Spinal cord (tissue), 10 donors: ENCODE measurements around the gene SEC14L1. TPM values are rescaled to one million over a fixed set of nuclear protein-coding genes. Genes with fewer than 3 reads are reported as not detected.

Experiments used
- DNase-seq, 6 donors: peaks; one replicate each; pipeline versions ENCODE4 v3.0.0 to v3.0.0-alpha.2; 2013 to 2015; ENCODE audit warnings: low spot score in 6 of 6, low read depth in 4 of 6
- H3K27ac ChIP-seq: one replicate; pipeline ENCODE4 v1.5.1; 2013; ENCODE audit warnings: low read depth, low read length, control low read depth
- H3K27me3 ChIP-seq: one replicate; pipeline ENCODE4 v1.6.1; 2013; ENCODE audit warnings: low read length; ENCODE audit not compliant: control insufficient read depth, insufficient read depth
- H3K36me3 ChIP-seq: one replicate; pipeline ENCODE4 v1.6.1; 2013; ENCODE audit warnings: low read length; ENCODE audit not compliant: control insufficient read depth, insufficient read depth
- H3K4me1 ChIP-seq: one replicate; pipeline ENCODE4 v1.6.1; 2013; ENCODE audit warnings: low read length; ENCODE audit not compliant: control insufficient read depth, insufficient read depth
- H3K4me3 ChIP-seq: one replicate; pipeline ENCODE4 v1.5.1; 2013; ENCODE audit warnings: low read depth, low read length, control low read depth
- H3K9me3 ChIP-seq: one replicate; pipeline ENCODE4 v1.6.1; 2013; ENCODE audit warnings: low read length; ENCODE audit not compliant: control insufficient read depth, insufficient read depth
- WGBS: methylation state at CpG from one replicate; pipeline ENCODE4 v1.1.5; 2013; ENCODE audit warnings: missing lambda C conversion rate; ENCODE audit not compliant: insufficient coverage; 5-methylcytosine and 5-hydroxymethylcytosine counted together
- long read RNA-seq, 4 donors: transcript quantifications; one replicate each; lab custom pipeline, GENCODE V29; 2026
- polyA plus RNA-seq, 2 donors: library from polyadenylated mRNA; unstranded; fragments of 120-200 nt; gene quantifications; one replicate each; pipeline ENCODE4 v1.2.1, GENCODE V29; 2013; ENCODE audit not compliant: insufficient read length in 2 of 2
- total RNA-seq, 2 donors: library from RNA; depleted of rRNA in 1 of 2; stranded (reverse); fragments of 120-200 nt in 1 of 2; fragments of >200 nt in 1 of 2; gene quantifications; one replicate each; pipeline versions ENCODE4 v1.2.3 to v1.2.4, GENCODE V29; 2013 to 2014
- donor health status: healthy.

SEC14L1 gene
- total RNA-seq (10 to 100 TPM; 42.2 to 67.2 TPM), polyA plus RNA-seq (10 to 100 TPM; 71.0 to 81.9 TPM)
- long read RNA-seq, donor 1, full-length matches to known transcripts = 4 of 38 reads
- long read RNA-seq, donor 1, partial matches to known transcripts = 34 of 38 reads
- long read RNA-seq, donor 1, other reads (novel, unspliced or antisense) = 0 of 38 reads
- long read RNA-seq, donor 2, full-length matches to known transcripts = 7 of 7 reads
- long read RNA-seq, donor 2, partial matches to known transcripts = 0 of 7 reads
- long read RNA-seq, donor 2, other reads (novel, unspliced or antisense) = 0 of 7 reads
- long read RNA-seq, donor 3, full-length matches to known transcripts = 4 of 9 reads
- long read RNA-seq, donor 3, partial matches to known transcripts = 5 of 9 reads
- long read RNA-seq, donor 3, other reads (novel, unspliced or antisense) = 0 of 9 reads
- long read RNA-seq, donor 4, full-length matches to known transcripts = 7 of 7 reads
- long read RNA-seq, donor 4, partial matches to known transcripts = 0 of 7 reads
- long read RNA-seq, donor 4, other reads (novel, unspliced or antisense) = 0 of 7 reads

DNA sequence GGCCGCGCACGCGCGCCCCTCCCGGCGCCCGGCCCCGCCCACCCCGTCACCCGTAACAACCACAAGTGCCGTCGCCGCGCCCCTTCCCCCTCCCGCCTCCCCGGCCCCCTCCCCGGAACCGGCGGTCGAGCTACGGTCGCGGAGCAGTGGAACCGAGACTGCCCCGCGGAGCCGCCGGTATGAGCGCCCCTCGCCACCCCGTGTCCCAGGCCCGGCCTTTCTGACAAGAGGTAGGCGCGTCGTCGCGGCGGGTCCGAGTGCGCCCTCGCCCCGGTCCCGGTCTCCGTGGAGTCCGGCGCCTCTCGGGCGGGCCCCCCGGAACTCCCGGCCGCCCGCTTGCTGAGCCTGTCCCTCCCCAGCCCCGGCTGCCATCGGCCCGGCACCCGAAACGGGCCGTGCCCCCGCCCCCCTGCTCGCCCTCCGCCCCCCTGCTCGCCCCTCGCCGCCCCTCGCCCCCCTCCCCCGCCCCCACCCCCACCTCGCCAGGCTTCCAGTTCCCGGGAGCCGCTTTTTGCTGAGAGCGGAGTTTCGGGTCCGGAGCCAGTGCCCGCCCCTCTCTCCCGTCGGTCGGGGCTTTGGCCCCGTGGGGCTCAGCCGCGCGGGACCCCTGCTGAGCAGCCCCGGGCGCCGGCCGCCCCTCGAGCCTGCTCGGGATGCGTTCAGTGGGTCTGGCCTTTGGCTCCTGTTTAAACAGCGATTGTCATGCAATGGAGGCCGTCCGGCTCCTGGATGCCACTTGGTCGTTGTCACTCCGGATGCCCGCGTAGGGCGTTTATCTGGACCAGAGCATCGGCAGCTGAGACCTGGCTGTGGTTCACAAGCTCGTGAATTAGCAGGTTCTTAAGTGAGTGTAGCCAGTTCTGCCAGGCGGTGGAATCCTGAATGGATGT, at the start of gene SEC14L1:
TSS of gene SEC14L1 (plus strand) at position 92 of the 890 bp plus-strand sequence. CDS start 2,628 bp downstream, outside the sequence.
- no peaks in the 10 kb centered on the region for H3K27me3 ChIP-seq
- H3K9me3 ChIP-seq = peaks cover 1% of the 10 kb centered on the region
- peak within 1 kb of the TSS; percentile 70 for H3K4me3 ChIP-seq
- H3K27ac ChIP-seq = peak within 1 kb of the TSS; percentile 92
- DNase-seq = peak in 2 of 6 donors; percentile 64 to 78
- peaks cover 21% of the 10 kb centered on the region for H3K4me1 ChIP-seq
- WGBS = 0% methylated on average over 72 of the region's 99 CpGs
- peaks cover 13% of the 10 kb centered on the region for H3K36me3 ChIP-seq

DNA sequence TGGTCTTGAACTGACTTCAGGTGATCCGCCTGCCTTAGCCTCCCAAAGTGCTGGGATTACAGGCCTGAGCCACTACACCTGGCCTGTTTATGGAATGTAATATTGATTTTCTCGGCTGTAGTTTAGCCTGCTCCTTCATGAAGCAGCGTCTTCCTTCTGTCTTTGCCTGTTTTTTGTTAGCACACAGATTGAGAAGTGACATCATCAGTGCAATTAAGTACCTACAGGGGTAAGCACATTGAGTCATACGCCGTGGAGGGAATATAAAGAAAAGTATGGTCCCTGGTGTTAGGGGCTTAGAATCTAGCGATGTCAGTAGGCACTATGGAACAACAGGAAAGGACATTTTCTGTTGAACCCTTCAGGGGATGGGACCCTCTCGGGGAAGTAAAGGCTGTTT, 48.7 kb upstream of the SEC14L1 start:
- DNase-seq = no peak
- Histone ChIP-seq H3K27me3 (no peaks in the 10 kb centered on the region), H3K9me3 (no peaks in the 10 kb centered on the region), H3K4me3 (no peak overlapping the region), H3K27ac (no peak overlapping the region), H3K4me1 (peaks cover 24% of the 10 kb centered on the region), H3K36me3 (peaks cover 59% of the 10 kb centered on the region)
- WGBS = 92% methylated on average over 6 of the region's 7 CpGs

DNA sequence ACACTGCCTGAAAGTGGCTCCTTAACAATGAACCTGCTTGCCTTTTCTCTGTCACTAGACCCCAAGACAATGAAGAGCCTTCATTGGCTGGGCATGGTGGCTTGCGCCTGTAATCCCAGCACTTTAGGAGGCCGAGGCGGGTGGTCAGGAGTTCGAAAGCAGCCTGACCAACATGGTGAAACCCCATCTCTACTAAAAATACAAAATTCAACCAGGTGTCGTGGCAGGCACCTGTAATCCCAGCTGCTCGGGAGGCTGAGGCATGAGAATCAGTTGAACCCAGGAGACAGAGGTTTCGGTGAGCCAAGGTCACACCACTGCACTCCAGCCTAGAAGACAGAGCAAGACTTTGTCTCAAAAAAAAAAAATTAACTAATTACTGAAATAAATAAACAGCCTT, 45.3 kb upstream of the SEC14L1 start:
- Histone ChIP-seq H3K9me3 (no peaks in the 10 kb centered on the region), H3K4me3 (no peak overlapping the region), H3K36me3 (peaks cover 69% of the 10 kb centered on the region), H3K27ac (no peak overlapping the region), H3K27me3 (no peaks in the 10 kb centered on the region), H3K4me1 (peaks cover 13% of the 10 kb centered on the region)
- WGBS = 100% methylated on average over 4 of the region's 7 CpGs
- no peak for DNase-seq

DNA sequence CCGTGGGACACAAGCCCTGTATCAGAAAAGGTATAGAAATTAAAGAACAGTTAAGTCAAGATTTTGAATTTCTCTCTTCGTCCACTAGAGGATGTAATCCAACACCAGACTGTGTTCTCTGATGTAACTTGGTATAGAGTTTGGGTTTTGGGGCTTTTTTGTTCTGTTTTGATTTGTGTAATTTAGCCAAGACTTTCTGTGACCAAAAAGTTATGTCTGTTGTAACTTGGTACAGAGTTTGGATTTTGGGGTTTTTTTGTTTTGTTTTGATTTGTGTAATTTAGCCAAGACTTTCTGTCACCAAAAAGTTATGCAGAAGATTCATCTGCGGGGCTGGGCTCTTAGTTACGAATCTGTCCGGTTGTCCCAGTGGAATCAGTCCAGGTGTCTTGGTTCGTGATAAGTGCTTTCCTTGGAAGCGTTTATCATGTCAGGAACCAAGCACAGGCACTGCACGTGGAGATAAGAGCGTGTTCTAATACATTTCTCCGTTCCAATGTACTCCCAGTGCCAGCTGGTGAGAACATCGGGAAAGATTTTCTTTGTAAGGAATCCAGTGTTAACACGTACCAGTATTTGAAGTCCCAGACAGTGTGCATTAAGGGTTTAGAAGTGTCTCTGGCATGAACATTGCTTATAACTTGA, 44.1 kb upstream of the SEC14L1 start:
- H3K27ac ChIP-seq = no peak overlapping the region
- H3K9me3 ChIP-seq = no peaks in the 10 kb centered on the region
- H3K27me3 ChIP-seq = no peaks in the 10 kb centered on the region
- DNase-seq = peak in 2 of 6 donors; percentile 64 to 79
- peaks cover 6% of the 10 kb centered on the region for H3K4me1 ChIP-seq
- no peak overlapping the region for H3K4me3 ChIP-seq
- peaks cover 58% of the 10 kb centered on the region for H3K36me3 ChIP-seq
- 79% methylated on average over 10 of the region's 12 CpGs for WGBS

DNA sequence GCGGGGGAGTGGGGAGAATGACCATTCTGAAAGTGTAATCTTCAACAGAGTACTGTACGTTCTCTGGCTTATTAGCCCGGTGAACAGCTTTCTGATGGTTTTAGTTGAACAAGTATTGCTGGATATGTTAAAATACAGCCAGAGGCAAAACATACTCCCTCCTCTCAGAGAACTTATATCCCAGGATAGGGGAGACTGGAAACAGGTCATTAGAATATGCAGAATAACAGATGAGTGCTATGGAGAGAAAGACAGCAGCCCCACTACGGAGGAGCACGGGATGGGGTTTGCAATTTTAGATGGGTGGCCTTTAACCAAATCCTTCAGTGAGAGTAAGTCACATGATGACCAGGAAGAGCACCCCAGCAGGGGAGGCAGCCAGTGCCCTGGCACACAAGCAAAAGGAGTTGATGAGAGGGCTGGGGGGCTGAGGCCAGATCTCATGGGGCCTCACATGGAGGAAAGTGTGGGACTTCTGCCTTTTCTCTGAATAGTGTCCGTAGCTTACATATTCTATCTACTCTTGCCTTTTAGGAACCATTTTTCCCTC, 43.1 kb upstream of the SEC14L1 start:
- Histone ChIP-seq H3K4me3 (no peak overlapping the region), H3K36me3 (peaks cover 50% of the 10 kb centered on the region), H3K4me1 (peaks cover 6% of the 10 kb centered on the region), H3K27ac (no peak overlapping the region), H3K9me3 (no peaks in the 10 kb centered on the region), H3K27me3 (no peaks in the 10 kb centered on the region)
- no peak for DNase-seq
- 84% methylated on average over 3 of the region's 6 CpGs for WGBS

DNA sequence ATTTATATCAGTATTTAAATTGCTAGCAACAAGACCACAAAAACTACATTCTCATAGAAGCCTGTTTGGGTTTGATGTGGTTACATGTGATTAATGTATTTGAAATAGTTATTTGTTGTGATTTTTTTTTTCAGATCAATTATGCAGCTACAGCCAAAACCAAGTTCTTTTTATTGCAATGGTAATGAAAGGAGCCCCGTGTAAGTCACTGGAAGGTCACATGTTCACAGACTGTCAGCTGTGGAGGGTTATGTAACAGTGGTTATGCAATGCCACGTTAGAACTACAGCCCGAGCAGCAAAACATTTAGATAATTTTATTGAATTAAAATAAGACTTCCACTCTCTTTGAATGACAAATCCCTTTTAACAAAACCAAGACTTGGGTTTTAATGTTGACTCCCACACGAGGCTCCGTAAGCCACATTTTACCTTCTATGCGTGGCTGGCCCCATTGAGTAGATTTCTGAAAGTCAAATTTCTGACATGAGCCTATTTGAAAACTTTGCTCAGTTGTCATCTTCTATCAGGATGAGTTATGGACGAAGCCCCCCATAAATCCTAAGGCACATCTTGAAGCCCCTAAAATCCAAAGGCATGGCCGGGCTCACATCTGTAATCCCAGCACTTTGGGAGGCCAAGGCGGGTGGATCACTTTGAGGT, 41.8 kb upstream of the SEC14L1 start:
- Histone ChIP-seq H3K4me1 (peaks cover 6% of the 10 kb centered on the region), H3K4me3 (no peak overlapping the region), H3K27me3 (no peaks in the 10 kb centered on the region), H3K9me3 (no peaks in the 10 kb centered on the region), H3K36me3 (peaks cover 36% of the 10 kb centered on the region), H3K27ac (peak overlapping the region; percentile 29)
- no peak for DNase-seq
- WGBS = 97% methylated on average over 3 of the region's 9 CpGs

DNA sequence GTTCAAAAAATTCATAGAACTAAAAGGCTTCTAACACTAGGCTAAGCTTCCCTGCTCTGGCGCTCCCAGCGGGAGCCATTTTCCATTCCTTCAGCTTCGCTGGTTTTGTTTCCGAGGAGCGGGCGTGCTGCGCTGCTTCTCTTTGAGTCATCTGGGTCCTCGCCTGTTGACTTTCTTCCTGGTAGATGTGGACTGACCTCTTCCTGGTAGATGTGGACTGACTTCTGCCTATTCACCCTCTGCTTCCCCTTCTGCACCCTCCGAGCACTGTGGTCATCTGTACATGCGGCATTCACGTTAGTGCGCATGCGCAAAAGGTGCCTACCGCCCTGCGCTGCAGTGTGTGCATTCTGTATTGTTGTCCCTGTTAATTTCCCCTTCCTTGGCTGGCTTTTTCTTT, 40.8 kb upstream of the SEC14L1 start:
- H3K27ac ChIP-seq = no peak overlapping the region
- DNase-seq = peak in 1 of 6 donors; percentile 36
- 91% methylated on average over 13 of the region's 15 CpGs for WGBS
- no peak overlapping the region for H3K4me3 ChIP-seq
- H3K36me3 ChIP-seq = peaks cover 27% of the 10 kb centered on the region
- no peaks in the 10 kb centered on the region for H3K9me3 ChIP-seq
- peaks cover 6% of the 10 kb centered on the region for H3K4me1 ChIP-seq
- no peaks in the 10 kb centered on the region for H3K27me3 ChIP-seq

DNA sequence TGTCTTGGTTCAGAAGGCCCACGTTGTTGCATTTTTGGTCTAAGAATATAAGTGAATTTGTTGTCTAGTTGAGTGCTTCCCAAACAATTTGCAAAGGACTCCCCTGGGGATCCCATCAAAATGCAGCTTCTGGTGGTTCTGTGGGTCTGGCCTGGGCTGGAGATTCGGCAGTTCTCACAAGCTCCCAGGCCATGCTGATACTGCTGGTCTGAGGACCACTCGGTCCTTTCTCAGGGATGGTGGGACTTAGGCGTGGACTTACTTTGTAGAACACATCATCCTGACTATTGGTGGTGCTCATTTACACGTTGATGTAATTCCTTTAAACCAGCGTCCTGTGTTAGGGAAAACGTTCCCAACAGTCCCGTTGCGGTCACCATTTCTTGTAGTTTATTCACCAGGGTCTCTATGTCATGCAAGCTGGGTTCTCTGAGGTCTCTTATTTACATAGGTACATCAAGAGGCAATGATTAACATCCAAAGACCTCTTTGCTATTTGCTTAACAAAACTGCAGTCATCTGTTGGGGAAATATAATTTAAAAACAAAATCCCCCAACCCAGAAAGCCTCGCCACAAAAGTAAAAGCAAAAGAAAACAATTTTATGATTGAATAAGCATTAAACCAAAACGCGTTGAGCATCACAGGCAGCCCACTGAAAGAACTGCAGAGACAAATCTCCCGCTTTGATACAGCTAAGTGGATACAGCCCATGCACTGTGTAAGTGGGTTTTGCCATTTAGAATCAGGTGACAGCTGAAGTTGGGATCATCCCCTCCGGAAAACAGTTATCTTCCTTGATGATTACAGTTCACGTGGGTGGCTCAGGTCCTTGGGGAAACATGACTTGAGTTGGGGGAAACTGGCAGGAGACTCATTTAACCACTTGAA, 39.0 kb upstream of the SEC14L1 start:
- 79% methylated on average over 11 of the region's 15 CpGs for WGBS
- Histone ChIP-seq H3K36me3 (peaks cover 13% of the 10 kb centered on the region), H3K4me1 (peaks cover 11% of the 10 kb centered on the region), H3K4me3 (no peak overlapping the region), H3K27ac (no peak overlapping the region), H3K9me3 (no peaks in the 10 kb centered on the region), H3K27me3 (no peaks in the 10 kb centered on the region)
- DNase-seq = peak in 1 of 6 donors; percentile 38
